ENCODE data around the gene ATXN1.

The ATXN1 gene

GRCh38 chr6:16676978-16677377 is 84.3 kb downstream of the ATXN1 start:
- H3K4me1 ChIP-seq (ENCODE audit: insufficient read depth, low read length, poor library complexity, severe bottlenecking) = peaks cover 4% of the 10 kb centered on the region
- H3K9me3 ChIP-seq (ENCODE audit: insufficient read depth, low read depth, low read length) = no peaks in the 10 kb centered on the region
- H3K27me3 ChIP-seq (ENCODE audit: insufficient read depth, low read length, poor library complexity, severe bottlenecking) = no peaks in the 10 kb centered on the region
- H4K20me1 ChIP-seq (ENCODE audit: insufficient read depth, low read length, poor library complexity, severe bottlenecking) = no peaks in the 10 kb centered on the region
- no peak for TF ChIP-seq EZH2phosphoT487 (IDR thresholded peaks at IDR 0.05; ENCODE audit: borderline replicate concordance)
- no peak for TF ChIP-seq CTCF (conservative IDR thresholded peaks at IDR 0.05; ENCODE audit: low read length)
- H3K4me3 ChIP-seq (ENCODE audit: low read length, poor library complexity, severe bottlenecking) = no peak overlapping the region
- no peak overlapping the region for H3K4me2 ChIP-seq (ENCODE audit: low read depth, low read length, poor library complexity, severe bottlenecking)
- peaks cover 3% of the 10 kb centered on the region; the same call in 1 of the 2 replicates for H3K36me3 ChIP-seq (ENCODE audit: insufficient read depth, low read length)
- no peaks in the 10 kb centered on the region for H3K9me2 ChIP-seq (replicated peaks; ENCODE audit: low read depth, low read length)
- no peaks in the 10 kb centered on the region for H3F3A ChIP-seq (ENCODE audit: low read depth)
- H2AFZ ChIP-seq (ENCODE audit: low read length) = no peak overlapping the region
- no peak overlapping the region for H3K9ac ChIP-seq (ENCODE audit: low read depth, low read length, poor library complexity, severe bottlenecking)
- H3K79me2 ChIP-seq (ENCODE audit: insufficient read depth, low read length) = peaks cover 11% of the 10 kb centered on the region; the same call in 1 of the 2 replicates

- H3K4me2 ChIP-seq (ENCODE audit: low read depth, low read length, poor library complexity, severe bottlenecking) = no peak overlapping the region
- no peak overlapping the region for H3K4me3 ChIP-seq (ENCODE audit: low read length, poor library complexity, severe bottlenecking)
- no peaks in the 10 kb centered on the region for H4K20me1 ChIP-seq (ENCODE audit: insufficient read depth, low read length, poor library complexity, severe bottlenecking)
- peaks cover 12% of the 10 kb centered on the region; the same call in 1 of the 2 replicates for H3K79me2 ChIP-seq (ENCODE audit: insufficient read depth, low read length)
- no peak overlapping the region for H2AFZ ChIP-seq (ENCODE audit: low read length)
- no peaks in the 10 kb centered on the region for H3K36me3 ChIP-seq (ENCODE audit: insufficient read depth, low read length)
- H3K9me3 ChIP-seq (ENCODE audit: insufficient read depth, low read depth, low read length) = no peaks in the 10 kb centered on the region
- H3K4me1 ChIP-seq (ENCODE audit: insufficient read depth, low read length, poor library complexity, severe bottlenecking) = peaks cover 9% of the 10 kb centered on the region
- no peak overlapping the region for H3K9ac ChIP-seq (ENCODE audit: low read depth, low read length, poor library complexity, severe bottlenecking)
- TF ChIP-seq CTCF (conservative IDR thresholded peaks at IDR 0.05; ENCODE audit: low read length) (no peak), EZH2phosphoT487 (IDR thresholded peaks at IDR 0.05; ENCODE audit: borderline replicate concordance) (no peak)
- H3F3A ChIP-seq (ENCODE audit: low read depth) = no peaks in the 10 kb centered on the region
- H3K9me2 ChIP-seq (replicated peaks; ENCODE audit: low read depth, low read length) = no peaks in the 10 kb centered on the region
- no peaks in the 10 kb centered on the region for H3K27me3 ChIP-seq (ENCODE audit: insufficient read depth, low read length, poor library complexity, severe bottlenecking)
These were observed 84.9 kb downstream of the ATXN1 start for GRCh38 chr6:16676376-16676775.

- no peaks in the 10 kb centered on the region for H3K9me2 ChIP-seq (replicated peaks; ENCODE audit: low read depth, low read length)
- no peak for TF ChIP-seq EZH2phosphoT487 (IDR thresholded peaks at IDR 0.05; ENCODE audit: borderline replicate concordance)
- TF ChIP-seq CTCF (conservative IDR thresholded peaks at IDR 0.05; ENCODE audit: low read length) = no peak
- peaks cover 24% of the 10 kb centered on the region; the same call in 1 of the 2 replicates for H3K79me2 ChIP-seq (ENCODE audit: insufficient read depth, low read length)
- no peak overlapping the region for H2AFZ ChIP-seq (ENCODE audit: low read length)
- no peak overlapping the region for H3K4me3 ChIP-seq (ENCODE audit: low read length, poor library complexity, severe bottlenecking)
- H3K4me2 ChIP-seq (ENCODE audit: low read depth, low read length, poor library complexity, severe bottlenecking) = no peak overlapping the region
- H3K9me3 ChIP-seq (ENCODE audit: insufficient read depth, low read depth, low read length) = no peaks in the 10 kb centered on the region
- no peak overlapping the region for H3K9ac ChIP-seq (ENCODE audit: low read depth, low read length, poor library complexity, severe bottlenecking)
- no peaks in the 10 kb centered on the region for H3K36me3 ChIP-seq (ENCODE audit: insufficient read depth, low read length)
- no peaks in the 10 kb centered on the region for H4K20me1 ChIP-seq (ENCODE audit: insufficient read depth, low read length, poor library complexity, severe bottlenecking)
- H3K4me1 ChIP-seq (ENCODE audit: insufficient read depth, low read length, poor library complexity, severe bottlenecking) = peaks cover 21% of the 10 kb centered on the region
- no peaks in the 10 kb centered on the region for H3F3A ChIP-seq (ENCODE audit: low read depth)
- H3K27me3 ChIP-seq (ENCODE audit: insufficient read depth, low read length, poor library complexity, severe bottlenecking) = no peaks in the 10 kb centered on the region
These were observed 86.4 kb downstream of the ATXN1 start for GRCh38 chr6:16674801-16675392.

All from Loucy (cell line).